ENCODE data around the gene RPUSD3. TPM values are rescaled to one million over a fixed set of nuclear protein-coding genes. Genes with fewer than 3 reads are reported as not detected.

Gene RPUSD3
- total RNA-seq = 10 to 100 TPM; 26.9 to 41.7 (median 30.2) TPM
- polyA plus RNA-seq = 10 to 100 TPM; 21.3 to 34.5 (median 25.1) TPM
- long read RNA-seq, donor 1, transcript RPUSD3-201 (9 exons, 1,225 nt) = major isoform, 10 of 16 reads
- long read RNA-seq, donor 1, partial matches to known transcripts = 0 of 16 reads
- long read RNA-seq, donor 1, other reads (novel, unspliced or antisense) = 0 of 16 reads
- long read RNA-seq, donor 2, transcript RPUSD3-201 (9 exons, 1,225 nt) = major isoform, 9 of 13 reads
- long read RNA-seq, donor 2, partial matches to known transcripts = 0 of 13 reads
- long read RNA-seq, donor 2, other reads (novel, unspliced or antisense) = 0 of 13 reads

GRCh38 chr3:9843715-9844438 is at the start of gene RPUSD3:
TSS of gene RPUSD3 (minus strand) at chr3:9844008. CDS start at chr3:9843990, 18 bp downstream.
- WGBS, 5 donors = 0 to 2% (median 0%) methylated on average over 25 to 42 of the region's 42 CpGs
- H3K27me3 ChIP-seq (replicated peaks in 1 of 7) = no peaks in the 10 kb centered on the region
- peak; percentile 99 for DNase-seq
- TF ChIP-seq CTCF (IDR thresholded peaks at IDR 0.05 in 8 of 11, conservative IDR thresholded peaks at IDR 0.05 in 3 of 11) (peak in 2 of 11 experiments; percentile 10 to 21), POLR2AphosphoS5 (IDR thresholded peaks at IDR 0.05) (peak; percentile 92 to 93 (median 93)), POLR2A (IDR thresholded peaks at IDR 0.05) (no peak)
- intact Hi-C loops (cut with DNase I; ENCODE audit: low total_unique reads) = no loop called here
- H3K4me1 ChIP-seq = peaks cover 11 to 38% (median 20%) of the 10 kb centered on the region in 6 donors
- peaks cover 4 to 32% (median 27%) of the 10 kb centered on the region in 6 donors for H3K36me3 ChIP-seq
- H3K27ac ChIP-seq = peak within 1 kb of the TSS; percentile 45 to 91 (median 81)
- H3K4me3 ChIP-seq = peak within 1 kb of the TSS; percentile 70 to 96 (median 85)
- no peaks in the 10 kb centered on the region for H3K9me3 ChIP-seq

- DNase-seq = no peak
- TF ChIP-seq POLR2AphosphoS5 (IDR thresholded peaks at IDR 0.05) = no peak
- TF ChIP-seq CTCF (IDR thresholded peaks at IDR 0.05 in 8 of 11, conservative IDR thresholded peaks at IDR 0.05 in 3 of 11) = no peak
- TF ChIP-seq POLR2A (IDR thresholded peaks at IDR 0.05) = no peak
- Histone ChIP-seq H3K27ac (peak overlapping the region; percentile 92 to 100 (median 97)), H3K4me1 (peaks cover 6 to 58% (median 31%) of the 10 kb centered on the region in 6 donors), H3K9me3 (no peaks in the 10 kb centered on the region), H3K27me3 (replicated peaks in 1 of 7) (no peaks in the 10 kb centered on the region), H3K36me3 (peaks cover 0 to 28% (median 16%) of the 10 kb centered on the region in 6 donors), H3K4me3 (peak overlapping the region; percentile 60 to 95 (median 82))
- intact Hi-C loops (cut with DNase I; ENCODE audit: low total_unique reads) = no loop called here
- WGBS, 5 donors = 10 to 12% (median 10%) methylated on average over 12 of the region's 12 CpGs
These were observed 47.3 kb upstream of the RPUSD3 start for GRCh38 chr3:9891072-9891622.

GRCh38 chr3:9890249-9891071 is 46.7 kb upstream of the RPUSD3 start, which contains the start of gene JAGN1:
TSS of gene JAGN1 (plus strand) at chr3:9890610. CDS start at chr3:9890723, 113 bp downstream.
- intact Hi-C loops (cut with DNase I; ENCODE audit: low total_unique reads) = no loop called here
- peak within 1 kb of the TSS; percentile 60 to 95 (median 82) for H3K4me3 ChIP-seq

More at GRCh38 chr3:9890249-9891071, 46.7 kb upstream of the RPUSD3 start, which contains the start of gene JAGN1:
- Histone ChIP-seq H3K27ac (peak within 1 kb of the TSS; percentile 92 to 100 (median 97)), H3K9me3 (no peaks in the 10 kb centered on the region), H3K4me1 (peaks cover 6 to 56% (median 31%) of the 10 kb centered on the region in 6 donors), H3K36me3 (peaks cover 0 to 28% (median 16%) of the 10 kb centered on the region in 6 donors), H3K27me3 (replicated peaks in 1 of 7) (no peaks in the 10 kb centered on the region)
- WGBS, 5 donors = 0 to 2% (median 1%) methylated on average over 32 to 62 of the region's 62 CpGs
- peak in 2 of 3 donors; percentile 17 to 71 for TF ChIP-seq POLR2A (IDR thresholded peaks at IDR 0.05)
- TF ChIP-seq CTCF (IDR thresholded peaks at IDR 0.05 in 8 of 11, conservative IDR thresholded peaks at IDR 0.05 in 3 of 11) = peak in 5 of 11 experiments; percentile 10 to 35 (median 25)
- TF ChIP-seq POLR2AphosphoS5 (IDR thresholded peaks at IDR 0.05) = peak; percentile 97 to 98 (median 97)
- peak; percentile 96 for DNase-seq

Measured in spleen (tissue), 13 donors.